ENCODE data around the gene EFNA3. TPM values are rescaled to one million over a fixed set of nuclear protein-coding genes. Genes with fewer than 3 reads are reported as not detected.

EFNA3 gene
- total and polyA plus RNA-seq, 2 donors (not counting 1 experiment from before 2014, with no cell fraction given) = 0.30 to 0.33 TPM

- Histone ChIP-seq H3K9ac (ENCODE audit: insufficient read depth, low read length) (no peak overlapping the region), H3K9me3 (ENCODE audit: control insufficient read depth, insufficient read depth, low read depth, low read length) (no peaks in the 10 kb centered on the region), H2AFZ (ENCODE audit: low read length) (no peak overlapping the region), H3K4me3 (replicated peaks in 1 of 4; ENCODE audit: control extremely low read depth in 1 of 4, insufficient read depth in 1 of 4, low read depth in 3 of 4, low read length in 4 of 4) (no peak overlapping the region), H3K4me1 (ENCODE audit: control insufficient read depth, extremely low read depth, insufficient read depth, low read length) (no peaks in the 10 kb centered on the region), H4K20me1 (ENCODE audit: control insufficient read depth, extremely low read depth, insufficient read depth, low read length) (no peaks in the 10 kb centered on the region), H3K79me2 (ENCODE audit: control insufficient read depth, insufficient read depth, low read length) (no peaks in the 10 kb centered on the region), H3K27me3 (ENCODE audit: control insufficient read depth, insufficient read depth, low read length) (peaks cover 12% of the 10 kb centered on the region), H3K4me2 (ENCODE audit: extremely low read depth, insufficient read depth, low read length) (no peak overlapping the region), H3K27ac (ENCODE audit: insufficient read depth, low read length) (no peak overlapping the region), H3K36me3 (ENCODE audit: control insufficient read depth, insufficient read depth, low read length) (no peaks in the 10 kb centered on the region)
- TF ChIP-seq EZH2 (IDR thresholded peaks at IDR 0.05; ENCODE audit: low read length, missing control alignments) (no peak), CTCF (conservative IDR thresholded peaks at IDR 0.05 in 1 of 2, IDR thresholded peaks at IDR 0.05 in 1 of 2; ENCODE audit: low read depth in 1 of 2, low read length in 2 of 2) (no peak)
- no peak for DNase-seq (ENCODE audit: low read depth in 2 of 2)
Observed at GRCh38 chr1:155108296-155108695, 29.7 kb downstream of the EFNA3 start.

DNA sequence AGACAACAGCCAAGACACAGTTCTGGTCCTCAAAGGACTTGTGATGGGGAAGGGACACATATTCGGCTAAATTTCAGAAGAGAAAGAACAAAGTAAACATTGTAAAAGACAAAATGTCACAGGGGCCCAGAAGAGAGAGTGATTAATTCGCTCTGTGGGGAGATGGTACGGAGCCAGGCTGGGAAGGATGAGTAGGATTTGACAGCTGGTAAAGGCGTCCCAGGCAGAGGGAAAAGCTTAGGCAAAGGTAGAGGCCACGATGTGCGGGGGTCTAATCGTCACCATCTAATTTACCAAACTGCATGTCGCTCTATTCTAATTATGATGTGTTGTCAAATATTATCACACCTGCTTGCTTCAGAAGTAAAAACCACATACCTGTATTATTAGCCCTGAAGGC lies 31.7 kb downstream of the EFNA3 start:
- no peaks in the 10 kb centered on the region for H3K4me1 ChIP-seq (ENCODE audit: control insufficient read depth, extremely low read depth, insufficient read depth, low read length)
- no peaks in the 10 kb centered on the region for H4K20me1 ChIP-seq (ENCODE audit: control insufficient read depth, extremely low read depth, insufficient read depth, low read length)
- no peaks in the 10 kb centered on the region for H3K36me3 ChIP-seq (ENCODE audit: control insufficient read depth, insufficient read depth, low read length)
- TF ChIP-seq CTCF (conservative IDR thresholded peaks at IDR 0.05 in 1 of 2, IDR thresholded peaks at IDR 0.05 in 1 of 2; ENCODE audit: low read depth in 1 of 2, low read length in 2 of 2) (no peak), EZH2 (IDR thresholded peaks at IDR 0.05; ENCODE audit: low read length, missing control alignments) (no peak)
- peaks cover 11% of the 10 kb centered on the region for H3K27me3 ChIP-seq (ENCODE audit: control insufficient read depth, insufficient read depth, low read length)
- H3K79me2 ChIP-seq (ENCODE audit: control insufficient read depth, insufficient read depth, low read length) = no peaks in the 10 kb centered on the region
- no peak for DNase-seq (ENCODE audit: low read depth in 2 of 2)
- H2AFZ ChIP-seq (ENCODE audit: low read length) = no peak overlapping the region
- H3K4me3 ChIP-seq (replicated peaks in 1 of 4; ENCODE audit: control extremely low read depth in 1 of 4, insufficient read depth in 1 of 4, low read depth in 3 of 4, low read length in 4 of 4) = no peak overlapping the region
- no peak overlapping the region for H3K27ac ChIP-seq (ENCODE audit: insufficient read depth, low read length)
- no peak overlapping the region for H3K9ac ChIP-seq (ENCODE audit: insufficient read depth, low read length)
- H3K9me3 ChIP-seq (ENCODE audit: control insufficient read depth, insufficient read depth, low read depth, low read length) = no peaks in the 10 kb centered on the region
- no peak overlapping the region for H3K4me2 ChIP-seq (ENCODE audit: extremely low read depth, insufficient read depth, low read length)

- Histone ChIP-seq H3K4me2 (ENCODE audit: extremely low read depth, insufficient read depth, low read length) (no peak overlapping the region), H3K27ac (ENCODE audit: insufficient read depth, low read length) (no peak overlapping the region), H3K79me2 (ENCODE audit: control insufficient read depth, insufficient read depth, low read length) (no peaks in the 10 kb centered on the region), H3K36me3 (ENCODE audit: control insufficient read depth, insufficient read depth, low read length) (no peaks in the 10 kb centered on the region), H3K4me3 (replicated peaks in 1 of 4; ENCODE audit: control extremely low read depth in 1 of 4, insufficient read depth in 1 of 4, low read depth in 3 of 4, low read length in 4 of 4) (no peak overlapping the region), H4K20me1 (ENCODE audit: control insufficient read depth, extremely low read depth, insufficient read depth, low read length) (no peaks in the 10 kb centered on the region), H2AFZ (ENCODE audit: low read length) (no peak overlapping the region), H3K4me1 (ENCODE audit: control insufficient read depth, extremely low read depth, insufficient read depth, low read length) (no peaks in the 10 kb centered on the region), H3K9me3 (ENCODE audit: control insufficient read depth, insufficient read depth, low read depth, low read length) (no peaks in the 10 kb centered on the region), H3K27me3 (ENCODE audit: control insufficient read depth, insufficient read depth, low read length) (peaks cover 6% of the 10 kb centered on the region), H3K9ac (ENCODE audit: insufficient read depth, low read length) (no peak overlapping the region)
- TF ChIP-seq CTCF (conservative IDR thresholded peaks at IDR 0.05 in 1 of 2, IDR thresholded peaks at IDR 0.05 in 1 of 2; ENCODE audit: low read depth in 1 of 2, low read length in 2 of 2) (no peak), EZH2 (IDR thresholded peaks at IDR 0.05; ENCODE audit: low read length, missing control alignments) (no peak)
- DNase-seq (ENCODE audit: low read depth in 2 of 2) = no peak
Observed at GRCh38 chr1:155110826-155111225, 32.2 kb downstream of the EFNA3 start.
